Activated CD4-positive, alpha-beta T cell treated with anti-CD3 and anti-CD28 coated beads for 36 hours (primary cell): ENCODE measurements around the gene SLC15A1. TPM values are rescaled to one million over a fixed set of nuclear protein-coding genes. Genes with fewer than 3 reads are reported as not detected.

Experiments used
- ATAC-seq: fragments of 200-7000 bp; cut with Tn5 transposase; one replicate; pipeline ENCODE4 v1.10.0; 2021; ENCODE audit warnings: mild to moderate bottlenecking, moderate library complexity
- CTCF ChIA-PET: fragments of 350-600 bp; sonication (Branson Sonifier 250); formaldehyde crosslinking; loops from one replicate; lab custom pipeline; 2021; ENCODE audit warnings: antibody characterized with exemption; lab: Charles Lee
- POLR2A ChIA-PET: fragments of 350-600 bp; sonication (Branson Sonifier 250); formaldehyde crosslinking; loops from one replicate; lab custom pipeline; 2021; ENCODE audit warnings: antibody characterized with exemption, inconsistent platforms; lab: Charles Lee
- DNase-seq: peaks from one replicate; pipeline ENCODE4 v3.0.0-alpha.2; 2020
- H3K27ac Mint-ChIP-seq: one replicate; pipeline ENCODE4 v1.8.0; 2021; ENCODE audit warnings: mixed read lengths
- H3K27me3 Mint-ChIP-seq: one replicate; pipeline ENCODE4 v1.8.0; 2021; ENCODE audit warnings: mixed read lengths
- H3K36me3 Mint-ChIP-seq: one replicate; pipeline ENCODE4 v1.8.0; 2021; ENCODE audit warnings: low read depth, mixed read lengths
- H3K4me1 Mint-ChIP-seq: one replicate; pipeline ENCODE4 v1.8.0; 2021; ENCODE audit warnings: mixed read lengths
- H3K4me3 Mint-ChIP-seq: one replicate; pipeline ENCODE4 v1.8.0; 2021; ENCODE audit warnings: mild to moderate bottlenecking, moderate library complexity, mixed read lengths
- H3K9me3 Mint-ChIP-seq: one replicate; pipeline ENCODE4 v1.8.0; 2021; ENCODE audit warnings: low read depth, mixed read lengths
- intact Hi-C, 2 experiments: fragments of 100-400 bp; cut with DNase I in 1 of 2; cut with micrococcal nuclease in 1 of 2; formaldehyde crosslinking; loops; one replicate each; pipeline versions ENCODE4 v1.14.2 to v1.15.1; 2022 to 2024; cut with DNase I, micrococcal nuclease
- total RNA-seq, 2 experiments: library from RNA; stranded (reverse); gene quantifications; one replicate each; pipeline ENCODE4 v1.2.3, GENCODE V29; 2021

SLC15A1 gene, protein sequence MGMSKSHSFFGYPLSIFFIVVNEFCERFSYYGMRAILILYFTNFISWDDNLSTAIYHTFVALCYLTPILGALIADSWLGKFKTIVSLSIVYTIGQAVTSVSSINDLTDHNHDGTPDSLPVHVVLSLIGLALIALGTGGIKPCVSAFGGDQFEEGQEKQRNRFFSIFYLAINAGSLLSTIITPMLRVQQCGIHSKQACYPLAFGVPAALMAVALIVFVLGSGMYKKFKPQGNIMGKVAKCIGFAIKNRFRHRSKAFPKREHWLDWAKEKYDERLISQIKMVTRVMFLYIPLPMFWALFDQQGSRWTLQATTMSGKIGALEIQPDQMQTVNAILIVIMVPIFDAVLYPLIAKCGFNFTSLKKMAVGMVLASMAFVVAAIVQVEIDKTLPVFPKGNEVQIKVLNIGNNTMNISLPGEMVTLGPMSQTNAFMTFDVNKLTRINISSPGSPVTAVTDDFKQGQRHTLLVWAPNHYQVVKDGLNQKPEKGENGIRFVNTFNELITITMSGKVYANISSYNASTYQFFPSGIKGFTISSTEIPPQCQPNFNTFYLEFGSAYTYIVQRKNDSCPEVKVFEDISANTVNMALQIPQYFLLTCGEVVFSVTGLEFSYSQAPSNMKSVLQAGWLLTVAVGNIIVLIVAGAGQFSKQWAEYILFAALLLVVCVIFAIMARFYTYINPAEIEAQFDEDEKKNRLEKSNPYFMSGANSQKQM
- not detected for total RNA-seq

DNA sequence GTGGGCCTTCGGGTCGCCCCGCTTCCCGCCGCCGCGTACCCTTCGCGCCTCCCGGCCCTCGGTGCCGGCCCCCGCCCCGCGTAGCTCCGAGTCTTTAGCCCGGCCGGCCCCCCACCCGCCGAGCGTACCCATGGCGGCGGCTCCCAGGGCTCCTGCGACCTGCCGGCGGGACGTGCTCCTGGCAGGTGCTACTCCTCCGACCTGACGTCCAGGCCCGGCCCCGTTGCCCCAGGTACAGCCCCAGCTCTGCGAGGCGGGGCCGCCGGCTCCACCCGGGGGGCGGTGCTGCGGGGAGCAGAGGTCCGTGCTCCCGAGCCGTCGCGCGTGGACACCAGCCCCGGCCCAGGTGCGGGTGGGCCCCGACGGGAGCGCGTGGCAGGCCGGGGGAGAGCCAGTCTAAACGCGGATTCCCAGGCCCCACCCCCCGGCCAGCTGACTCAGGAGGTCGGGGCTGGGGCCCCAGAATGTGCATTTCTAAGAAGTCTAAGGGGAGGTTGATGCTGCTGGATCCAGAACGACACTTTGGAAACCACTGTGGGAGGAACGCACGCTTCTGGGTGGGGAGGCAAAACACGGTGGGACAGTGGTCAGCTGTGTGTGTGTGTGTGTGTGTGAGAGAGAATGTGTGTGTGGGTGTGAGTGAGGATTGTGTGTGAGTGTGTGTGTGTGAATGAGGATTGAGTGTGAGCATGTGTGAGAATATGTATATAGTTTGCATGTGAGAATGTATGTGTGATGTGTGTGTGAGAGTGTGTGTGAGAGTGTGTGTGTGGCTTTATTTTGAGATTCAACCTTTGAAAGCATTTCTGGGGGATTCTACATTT is at the start of gene SLC15A1:
TSS of gene SLC15A1 (minus strand) at position 206 of the 824 bp plus-strand sequence. CDS start at position 132, 74 bp downstream.
- ChIA-PET POLR2A (no interaction called here), CTCF (no interaction called here)
- Mint-ChIP-seq H3K27ac (no peak within 1 kb of the TSS), H3K4me1 (peaks cover 4% of the 10 kb centered on the region), H3K9me3 (peaks cover 11% of the 10 kb centered on the region), H3K36me3 (peaks cover 8% of the 10 kb centered on the region), H3K27me3 (peaks cover 53% of the 10 kb centered on the region), H3K4me3 (no peak within 1 kb of the TSS)
- intact Hi-C loops: no loop called here
- no peak for ATAC-seq
- DNase-seq: no peak

DNA sequence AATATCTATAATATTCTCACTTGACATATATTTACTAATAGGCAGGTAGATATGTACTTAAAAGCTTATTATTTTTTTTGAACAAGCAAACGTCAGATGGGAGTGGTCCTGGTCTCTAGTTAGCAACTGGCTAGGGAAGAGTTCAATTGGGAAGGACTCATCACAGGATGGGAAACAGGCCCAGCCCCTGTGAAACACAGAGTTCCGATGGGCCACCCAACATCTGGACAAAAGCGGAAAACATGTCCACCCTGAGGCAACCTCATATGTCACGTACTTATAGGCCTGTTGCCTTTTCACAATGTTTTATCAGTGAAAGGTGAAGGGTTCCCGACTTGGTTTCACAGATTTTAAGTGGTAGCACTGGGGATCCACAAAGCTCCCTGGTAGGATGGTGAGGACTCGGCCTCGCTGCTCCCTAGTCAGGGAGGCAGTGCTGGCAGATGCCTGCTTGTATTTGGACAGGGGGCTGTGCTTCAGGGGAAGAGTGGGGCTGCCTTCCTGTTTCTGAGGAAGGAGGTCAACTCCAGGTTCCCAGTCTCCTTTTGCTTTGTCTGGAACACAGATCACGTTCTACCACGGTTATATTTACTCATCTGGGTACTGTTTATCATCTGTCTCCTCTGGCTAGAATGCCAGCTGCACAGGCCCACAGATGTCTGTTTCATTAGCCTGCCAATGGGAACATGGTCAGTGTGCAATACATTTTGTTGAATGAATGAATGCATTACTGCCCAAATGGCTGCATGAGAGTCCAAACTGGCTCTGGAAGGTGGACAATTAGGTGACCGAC is 49.4 kb upstream of the SLC15A1 start:
- intact Hi-C loops: no loop called here
- Mint-ChIP-seq H3K9me3 (no peaks in the 10 kb centered on the region), H3K36me3 (peaks cover 26% of the 10 kb centered on the region), H3K27me3 (no peaks in the 10 kb centered on the region), H3K4me1 (no peaks in the 10 kb centered on the region), H3K27ac (no peak overlapping the region), H3K4me3 (no peak overlapping the region)
- DNase-seq (no peak), ATAC-seq (no peak)
- ChIA-PET CTCF (no interaction called here), POLR2A (no interaction called here)

DNA sequence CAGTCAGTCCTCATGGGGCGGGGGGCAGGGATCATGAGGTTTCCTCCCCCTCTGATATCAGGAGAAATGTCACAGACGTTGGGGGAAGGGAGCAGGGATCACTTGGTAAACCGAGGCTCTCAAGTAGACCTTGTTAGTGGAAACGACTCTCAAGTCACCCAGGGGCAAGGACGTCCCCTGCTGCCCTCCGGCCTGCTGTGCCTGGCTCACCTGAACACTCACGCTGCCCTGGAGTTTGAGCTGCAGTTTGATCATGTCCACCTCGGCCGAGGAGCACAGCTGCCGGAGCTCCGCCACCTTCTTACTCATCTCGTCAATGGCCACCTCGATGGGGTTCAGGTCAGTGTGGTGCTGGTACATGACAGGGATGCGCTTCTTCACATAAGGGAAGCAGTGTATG is 47.6 kb upstream of the SLC15A1 start:
- no peaks in the 10 kb centered on the region for H3K4me1 Mint-ChIP-seq
- H3K36me3 Mint-ChIP-seq: peaks cover 42% of the 10 kb centered on the region
- no peak overlapping the region for H3K27ac Mint-ChIP-seq
- POLR2A ChIA-PET: no interaction called here
- no peaks in the 10 kb centered on the region for H3K9me3 Mint-ChIP-seq
- ATAC-seq (no peak), DNase-seq (no peak)
- intact Hi-C loops: no loop called here
- H3K27me3 Mint-ChIP-seq: no peaks in the 10 kb centered on the region
- CTCF ChIA-PET: interaction anchor here (0.8 kb wide), 1 partner anchor 43 kb away, joined by 5 read pairs; no protein-coding TSS in a partner anchor
- H3K4me3 Mint-ChIP-seq: no peak overlapping the region

DNA sequence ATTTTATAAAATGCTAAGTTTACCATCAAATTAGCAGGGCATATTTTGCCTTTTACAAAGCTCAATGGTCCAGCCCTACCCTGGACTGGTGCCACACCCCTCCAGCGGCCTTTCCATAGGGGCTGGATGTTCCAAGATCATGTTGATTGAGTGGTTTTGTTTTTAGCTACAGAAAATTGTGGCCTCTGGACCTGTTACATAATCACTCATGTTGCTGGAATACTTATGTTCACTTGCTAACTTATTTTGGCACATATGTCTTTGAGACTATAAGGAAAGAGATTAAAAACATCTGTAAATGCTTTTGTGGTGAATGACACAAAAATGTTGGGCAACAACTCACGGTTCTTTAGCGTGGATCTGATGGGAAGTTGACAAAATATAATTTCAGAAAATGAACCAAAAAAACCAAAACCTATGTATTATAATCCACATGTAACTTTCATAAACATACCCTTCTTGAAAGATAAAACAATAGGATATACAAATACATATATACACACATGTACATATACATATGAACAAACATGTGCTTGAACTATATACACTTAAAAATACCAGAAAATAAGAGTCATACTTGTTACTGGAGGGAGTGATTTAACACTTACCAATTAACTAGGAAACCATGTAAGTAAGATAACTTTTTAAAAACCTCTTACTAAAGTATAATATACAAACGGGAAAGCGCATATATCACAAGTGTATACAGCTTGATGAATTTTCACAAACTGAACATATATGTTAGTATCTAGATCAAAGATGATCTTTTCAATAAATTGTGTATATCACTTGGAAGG is 46.6 kb upstream of the SLC15A1 start:
- ChIA-PET POLR2A (no interaction called here), CTCF (no interaction called here)
- intact Hi-C loops: no loop called here
- ATAC-seq: no peak
- Mint-ChIP-seq H3K27ac (no peak overlapping the region), H3K36me3 (peaks cover 51% of the 10 kb centered on the region), H3K4me3 (no peak overlapping the region), H3K4me1 (no peaks in the 10 kb centered on the region), H3K9me3 (no peaks in the 10 kb centered on the region), H3K27me3 (no peaks in the 10 kb centered on the region)
- DNase-seq: no peak

DNA sequence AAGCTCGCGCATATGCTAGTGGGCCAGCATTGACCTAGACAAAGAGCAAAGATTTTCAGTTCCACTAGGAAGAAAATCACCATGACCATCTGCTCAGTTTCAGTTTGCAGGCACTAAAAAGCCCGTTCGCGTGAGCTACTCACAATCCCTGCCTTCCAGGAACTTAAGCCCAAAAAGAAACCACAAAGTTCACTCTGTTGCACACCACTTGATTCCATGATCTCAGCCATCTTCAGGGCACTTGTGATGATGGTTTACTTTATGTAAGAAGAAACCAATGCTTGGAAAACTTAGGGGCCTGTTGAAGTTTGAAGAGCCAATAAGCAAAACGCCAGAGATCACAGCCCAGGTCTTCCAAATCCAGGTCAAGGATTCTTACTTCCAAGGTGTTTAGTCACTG is 45.0 kb upstream of the SLC15A1 start:
- ATAC-seq (no peak), DNase-seq (no peak)
- intact Hi-C loops: no loop called here
- POLR2A ChIA-PET: no interaction called here
- Mint-ChIP-seq H3K27ac (no peak overlapping the region), H3K27me3 (no peaks in the 10 kb centered on the region), H3K4me1 (no peaks in the 10 kb centered on the region), H3K36me3 (peaks cover 62% of the 10 kb centered on the region), H3K9me3 (no peaks in the 10 kb centered on the region), H3K4me3 (no peak overlapping the region)
- CTCF ChIA-PET: interaction anchor here (1.3 kb wide), 1 partner anchor 46 kb away, joined by 5 read pairs; no protein-coding TSS in a partner anchor

DNA sequence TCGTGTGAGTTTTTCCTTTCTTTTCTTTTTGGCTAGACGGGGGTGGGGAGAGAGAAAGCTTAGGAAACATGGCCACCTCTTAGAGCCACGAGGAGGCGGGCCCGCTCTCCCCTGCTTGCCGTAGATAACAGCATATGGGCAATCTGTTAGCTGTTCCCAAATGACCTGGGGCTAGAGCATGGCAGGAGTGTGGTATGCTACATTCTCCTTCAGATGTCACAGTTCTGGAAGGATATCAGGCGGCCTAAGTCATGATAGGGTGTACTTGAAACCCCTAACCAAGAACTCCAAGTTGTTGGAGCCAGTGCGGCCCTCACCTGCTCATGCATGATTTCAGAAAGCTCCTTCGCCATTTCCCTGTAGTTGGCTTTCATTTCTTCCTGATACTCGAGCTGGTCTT is 44.3 kb upstream of the SLC15A1 start:
- H3K4me3 Mint-ChIP-seq: no peak overlapping the region
- CTCF ChIA-PET: interaction anchor here (1.3 kb wide), 1 partner anchor 47 kb away, joined by 5 read pairs; no protein-coding TSS in a partner anchor
- no peaks in the 10 kb centered on the region for H3K4me1 Mint-ChIP-seq
- intact Hi-C loops: no loop called here
- ATAC-seq (no peak), DNase-seq (no peak)
- POLR2A ChIA-PET: no interaction called here
- peaks cover 69% of the 10 kb centered on the region for H3K36me3 Mint-ChIP-seq
- no peaks in the 10 kb centered on the region for H3K27me3 Mint-ChIP-seq
- no peak overlapping the region for H3K27ac Mint-ChIP-seq
- peaks cover 2% of the 10 kb centered on the region for H3K9me3 Mint-ChIP-seq

DNA sequence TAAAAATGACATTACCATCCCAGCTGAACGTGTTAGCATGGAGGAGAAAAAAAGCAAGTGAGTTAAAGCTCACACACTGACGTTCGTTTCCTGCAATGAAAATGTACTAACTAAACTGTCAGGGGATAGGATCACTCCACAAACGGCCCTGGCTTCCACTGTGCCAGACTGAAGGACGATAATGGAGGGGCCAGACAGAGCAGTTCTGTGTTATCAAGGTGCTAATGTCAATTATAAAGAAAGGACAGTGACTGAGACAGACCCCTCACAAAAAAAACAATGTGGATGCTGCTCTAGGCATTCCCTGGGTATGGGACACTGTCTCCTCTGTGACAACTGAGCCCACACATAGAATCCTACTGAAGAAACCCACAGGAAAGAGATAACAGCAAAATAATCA is 43.7 kb upstream of the SLC15A1 start:
- intact Hi-C loops: no loop called here
- no peaks in the 10 kb centered on the region for H3K4me1 Mint-ChIP-seq
- ChIA-PET CTCF (no interaction called here), POLR2A (no interaction called here)
- no peak overlapping the region for H3K27ac Mint-ChIP-seq
- no peaks in the 10 kb centered on the region for H3K27me3 Mint-ChIP-seq
- H3K9me3 Mint-ChIP-seq: peaks cover 2% of the 10 kb centered on the region
- no peak for DNase-seq
- no peak for ATAC-seq
- no peak overlapping the region for H3K4me3 Mint-ChIP-seq
- peaks cover 69% of the 10 kb centered on the region for H3K36me3 Mint-ChIP-seq

DNA sequence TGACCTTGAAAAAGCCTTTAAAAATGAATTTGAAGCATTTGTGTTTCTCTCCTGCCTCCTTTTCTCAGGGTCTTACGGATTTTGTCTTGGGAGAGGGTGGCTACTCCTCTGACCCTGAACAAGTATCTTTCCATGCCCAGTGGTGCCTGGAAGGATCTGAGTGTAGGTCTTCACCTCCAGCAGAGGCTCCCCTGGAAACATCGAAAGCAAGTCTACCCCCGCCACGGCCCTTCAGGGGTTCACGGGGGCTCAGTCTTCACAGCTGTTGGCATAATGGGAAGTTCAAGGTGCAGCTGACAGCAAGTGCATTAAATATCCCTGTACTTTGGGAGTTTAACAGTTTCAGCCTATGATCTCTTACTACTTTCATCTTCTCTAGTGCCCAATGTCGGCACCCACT is 42.7 kb upstream of the SLC15A1 start:
- POLR2A ChIA-PET: no interaction called here

DNA sequence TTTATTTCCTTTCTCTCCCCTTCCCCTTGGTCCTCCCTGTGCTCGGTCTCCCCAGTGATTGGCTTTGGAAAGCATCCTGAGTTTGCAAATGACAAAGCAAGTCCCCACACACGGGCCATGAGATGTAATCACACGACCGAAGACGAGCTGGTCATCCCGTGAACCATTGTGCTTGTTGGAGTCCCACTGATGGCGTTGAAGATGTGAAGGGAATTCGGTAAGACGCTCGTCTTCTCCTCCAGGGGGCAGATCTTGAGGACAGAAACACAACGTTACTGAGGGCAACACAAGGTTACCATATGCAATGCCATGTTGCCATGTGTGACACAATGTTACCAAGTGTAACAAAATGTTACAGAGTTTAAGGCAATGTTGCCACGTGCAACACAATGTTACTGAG is 42.0 kb upstream of the SLC15A1 start:
- ChIA-PET POLR2A (interaction anchor here (0.6 kb wide), 1 partner anchor 198 kb away, joined by 3 read pairs; no protein-coding TSS in a partner anchor), CTCF (no interaction called here)
- DNase-seq: no peak
- no peak overlapping the region for H3K4me3 Mint-ChIP-seq
- intact Hi-C loops: no loop called here
- H3K27ac Mint-ChIP-seq: no peak overlapping the region
- H3K4me1 Mint-ChIP-seq: no peaks in the 10 kb centered on the region
- peaks cover 63% of the 10 kb centered on the region for H3K36me3 Mint-ChIP-seq
- peaks cover 3% of the 10 kb centered on the region for H3K27me3 Mint-ChIP-seq
- ATAC-seq: no peak
- peaks cover 8% of the 10 kb centered on the region for H3K9me3 Mint-ChIP-seq

More for the DNA sequence above, 42.7 kb upstream of the SLC15A1 start:
- no peak for ATAC-seq
- H3K27me3 Mint-ChIP-seq: no peaks in the 10 kb centered on the region
- CTCF ChIA-PET: interaction anchor here (0.6 kb wide), 1 partner anchor 234 kb away, joined by 3 read pairs; no protein-coding TSS in a partner anchor
- H3K36me3 Mint-ChIP-seq: peaks cover 68% of the 10 kb centered on the region
- no peak overlapping the region for H3K27ac Mint-ChIP-seq
- peaks cover 2% of the 10 kb centered on the region for H3K9me3 Mint-ChIP-seq
- DNase-seq: no peak
- no peak overlapping the region for H3K4me3 Mint-ChIP-seq
- intact Hi-C loops: no loop called here
- H3K4me1 Mint-ChIP-seq: no peaks in the 10 kb centered on the region

DNA sequence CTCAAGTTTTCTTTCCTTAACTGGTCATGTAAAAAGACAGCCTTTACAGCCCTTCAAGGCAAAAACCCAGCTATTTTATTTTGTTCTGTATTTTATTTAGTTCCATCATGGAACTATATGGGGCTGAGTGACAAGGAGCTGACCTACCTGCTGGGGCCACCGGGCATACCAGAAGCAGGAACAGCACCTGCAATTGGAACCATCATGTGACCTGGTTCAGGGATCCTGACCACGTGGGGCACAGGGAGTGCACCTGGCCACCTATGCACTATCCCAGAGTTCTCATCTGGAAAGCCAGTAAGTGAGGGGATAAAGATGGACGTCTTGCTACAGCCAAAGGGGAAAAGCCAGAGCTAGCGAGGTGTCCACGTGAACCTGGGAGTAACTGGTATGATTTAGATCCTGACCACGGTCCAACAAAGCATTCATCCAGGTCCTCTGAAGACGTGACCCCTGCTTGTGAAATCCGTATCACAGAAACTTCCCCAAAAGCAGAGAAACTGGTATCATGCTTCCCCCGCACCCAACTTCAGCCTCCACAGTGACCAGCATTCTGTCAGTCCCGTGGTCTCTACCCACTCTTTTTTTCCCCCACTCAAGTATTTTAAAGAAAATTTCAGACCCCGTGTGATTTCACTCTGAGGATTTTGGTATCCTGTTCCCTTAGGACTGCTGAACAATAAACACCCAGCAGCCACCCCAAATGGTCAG is 40.5 kb upstream of the SLC15A1 start:
- peaks cover 54% of the 10 kb centered on the region for H3K36me3 Mint-ChIP-seq
- no peak for DNase-seq
- ChIA-PET CTCF (interaction anchor here (0.6 to 0.9 kb wide), 2 partner anchors 42 to 55 kb away, joined by 3 read pairs; no protein-coding TSS in a partner anchor), POLR2A (no interaction called here)
- no peak for ATAC-seq
- intact Hi-C loops: no loop called here
- peaks cover 6% of the 10 kb centered on the region for H3K27me3 Mint-ChIP-seq
- H3K4me1 Mint-ChIP-seq: no peaks in the 10 kb centered on the region
- peaks cover 8% of the 10 kb centered on the region for H3K9me3 Mint-ChIP-seq
- H3K4me3 Mint-ChIP-seq: no peak overlapping the region
- H3K27ac Mint-ChIP-seq: no peak overlapping the region
